ENCODE results near the gene NFATC3. TPM values are rescaled to one million over a fixed set of nuclear protein-coding genes. Genes with fewer than 3 reads are reported as not detected.

Gene NFATC3
- total and polyA plus RNA-seq, 7 donors, result 9.8 to 53.5 (median 42.7) TPM

DNA sequence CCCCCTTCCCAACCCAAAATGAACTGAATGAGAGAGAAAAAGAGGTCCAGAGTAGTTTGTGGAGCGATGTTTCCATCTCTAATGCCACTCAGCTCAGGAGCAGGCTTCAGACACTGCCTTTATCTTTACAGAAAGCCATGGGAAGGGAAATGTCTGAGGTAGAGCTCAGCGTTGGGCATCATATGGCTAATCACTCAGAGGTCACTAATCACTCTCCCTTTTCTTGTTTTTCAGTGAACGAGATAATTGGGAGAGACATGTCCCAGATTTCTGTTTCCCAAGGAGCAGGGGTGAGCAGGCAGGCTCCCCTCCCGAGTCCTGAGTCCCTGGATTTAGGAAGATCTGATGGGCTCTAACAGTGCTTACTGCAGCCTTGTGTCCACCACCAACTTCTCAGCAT is 140.9 kb downstream of the NFATC3 start:
- Histone ChIP-seq H3K9me3 (no peaks in the 10 kb centered on the region), H3K27me3 (ENCODE audit: insufficient read depth in 3 of 3, low read length in 2 of 3) (no peaks in the 10 kb centered on the region), H3K4me3 (no peak overlapping the region), H3K36me3 (ENCODE audit: insufficient read depth in 1 of 2, low read depth in 1 of 2) (peaks cover 2 to 40% of the 10 kb centered on the region in 2 donors), H3K4me1 (peaks cover 32% of the 10 kb centered on the region), H3K27ac (peak overlapping the region; percentile 80)
- intact Hi-C loops (cut with DNase I), result loop anchor here (5.0 kb wide), 3 partner anchors 129 to 154 kb away; no protein-coding TSS in a partner anchor
- ATAC-seq (no peak), DNase-seq (no peak)
- TF ChIP-seq, protein P1, sequence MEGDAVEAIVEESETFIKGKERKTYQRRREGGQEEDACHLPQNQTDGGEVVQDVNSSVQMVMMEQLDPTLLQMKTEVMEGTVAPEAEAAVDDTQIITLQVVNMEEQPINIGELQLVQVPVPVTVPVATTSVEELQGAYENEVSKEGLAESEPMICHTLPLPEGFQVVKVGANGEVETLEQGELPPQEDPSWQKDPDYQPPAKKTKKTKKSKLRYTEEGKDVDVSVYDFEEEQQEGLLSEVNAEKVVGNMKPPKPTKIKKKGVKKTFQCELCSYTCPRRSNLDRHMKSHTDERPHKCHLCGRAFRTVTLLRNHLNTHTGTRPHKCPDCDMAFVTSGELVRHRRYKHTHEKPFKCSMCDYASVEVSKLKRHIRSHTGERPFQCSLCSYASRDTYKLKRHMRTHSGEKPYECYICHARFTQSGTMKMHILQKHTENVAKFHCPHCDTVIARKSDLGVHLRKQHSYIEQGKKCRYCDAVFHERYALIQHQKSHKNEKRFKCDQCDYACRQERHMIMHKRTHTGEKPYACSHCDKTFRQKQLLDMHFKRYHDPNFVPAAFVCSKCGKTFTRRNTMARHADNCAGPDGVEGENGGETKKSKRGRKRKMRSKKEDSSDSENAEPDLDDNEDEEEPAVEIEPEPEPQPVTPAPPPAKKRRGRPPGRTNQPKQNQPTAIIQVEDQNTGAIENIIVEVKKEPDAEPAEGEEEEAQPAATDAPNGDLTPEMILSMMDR (IDR thresholded peaks at IDR 0.05), result no peak
- 72 to 85% (median 82%) methylated on average over 4 of the region's 4 CpGs for WGBS, 3 donors

DNA sequence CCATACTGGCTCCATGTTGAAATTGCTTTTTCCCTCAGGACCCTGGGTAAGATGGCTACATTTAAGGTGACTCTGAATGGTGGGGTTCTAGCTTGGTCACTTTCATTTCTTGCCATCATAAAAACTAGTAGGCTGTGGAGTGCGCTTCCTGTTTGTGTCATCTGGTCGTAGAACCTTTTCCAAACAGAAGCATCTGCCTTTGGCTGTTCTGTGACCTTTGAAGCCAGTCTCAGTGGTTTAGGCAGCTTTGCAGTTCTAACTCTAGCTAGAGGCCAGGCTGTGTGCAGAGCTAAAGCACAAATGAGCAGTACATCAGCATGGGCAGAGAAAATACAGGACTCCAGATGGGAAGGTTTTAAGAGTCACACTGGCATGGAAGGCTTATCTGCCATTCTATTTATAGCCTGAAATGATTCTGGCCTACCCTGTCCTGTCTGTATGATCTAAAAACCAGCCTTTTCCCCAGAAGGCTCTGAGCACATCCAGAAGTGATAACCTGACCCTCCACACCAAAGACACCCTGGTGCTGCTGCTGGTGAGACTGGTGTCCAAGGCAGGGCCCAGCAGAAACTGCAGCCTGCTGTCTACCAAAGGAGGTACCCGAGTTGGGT is 142.1 kb downstream of the NFATC3 start:
- ATAC-seq, result peak; percentile 7 to 42 (median 36)
- H3K27me3 ChIP-seq (ENCODE audit: insufficient read depth in 3 of 3, low read length in 2 of 3), result no peaks in the 10 kb centered on the region

DNA sequence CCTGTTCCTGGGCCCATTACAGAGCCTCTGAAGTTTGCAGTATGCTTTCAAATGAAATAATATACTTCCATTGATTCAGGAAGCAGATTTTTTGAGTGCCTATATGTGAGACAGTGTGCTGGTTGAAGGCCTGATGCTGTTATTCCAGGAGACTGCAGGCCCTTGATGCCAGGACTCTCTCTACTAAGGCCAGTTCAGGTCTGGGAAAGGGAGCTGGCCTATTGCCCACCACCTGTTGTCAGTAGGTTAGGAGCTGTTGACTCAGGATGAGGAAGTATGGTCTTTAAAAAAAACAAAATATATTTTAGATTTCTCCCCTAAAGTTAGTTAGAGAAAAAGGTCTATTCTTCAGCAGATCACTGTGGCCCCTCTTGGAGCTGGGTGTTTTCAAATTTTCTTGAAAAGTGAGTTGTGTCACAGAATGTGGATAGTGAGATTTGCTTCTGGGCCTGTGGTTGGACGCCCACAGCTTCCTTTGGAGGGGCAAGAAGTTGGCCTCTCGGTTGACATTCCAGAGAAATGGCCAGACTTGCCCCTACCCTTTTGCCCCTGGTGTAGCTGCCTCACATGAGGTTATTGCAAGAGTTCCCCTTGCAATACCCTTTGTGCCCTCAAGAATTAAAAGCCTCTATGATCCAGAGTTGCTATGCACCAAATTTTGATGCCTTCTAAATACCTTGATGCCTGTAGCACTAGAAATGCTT is 142.8 kb downstream of the NFATC3 start:
- Histone ChIP-seq H3K9me3 (no peaks in the 10 kb centered on the region), H3K4me3 (no peak overlapping the region), H3K36me3 (ENCODE audit: insufficient read depth in 1 of 2, low read depth in 1 of 2) (peaks cover 2 to 42% of the 10 kb centered on the region in 2 donors), H3K27ac (peak overlapping the region; percentile 80), H3K4me1 (peaks cover 32% of the 10 kb centered on the region), H3K27me3 (ENCODE audit: insufficient read depth in 3 of 3, low read length in 2 of 3) (no peaks in the 10 kb centered on the region)
- intact Hi-C loops (cut with DNase I), result loop anchor here (5.0 kb wide), 3 partner anchors 131 to 156 kb away; no protein-coding TSS in a partner anchor
- 51 to 58% (median 54%) methylated on average over 2 of the region's 2 CpGs for WGBS, 3 donors
- TF ChIP-seq, protein P1 (IDR thresholded peaks at IDR 0.05), result no peak
- peak; percentile 63 to 82 for DNase-seq
- peak; percentile 72 to 80 (median 76) for ATAC-seq

More for the DNA sequence above, 142.1 kb downstream of the NFATC3 start:
- peak overlapping the region; percentile 80 for H3K27ac ChIP-seq
- intact Hi-C loops (cut with DNase I), result loop anchor here (5.0 kb wide), 3 partner anchors 130 to 155 kb away; no protein-coding TSS in a partner anchor
- TF ChIP-seq, protein P1 (IDR thresholded peaks at IDR 0.05), result no peak
- 38 to 64% (median 42%) methylated on average over 3 of the region's 3 CpGs for WGBS, 3 donors
- H3K4me1 ChIP-seq, result peaks cover 32% of the 10 kb centered on the region
- no peak overlapping the region for H3K4me3 ChIP-seq
- DNase-seq, result no peak
- H3K36me3 ChIP-seq (ENCODE audit: insufficient read depth in 1 of 2, low read depth in 1 of 2), result peaks cover 2 to 46% of the 10 kb centered on the region in 2 donors
- H3K9me3 ChIP-seq, result no peaks in the 10 kb centered on the region

DNA sequence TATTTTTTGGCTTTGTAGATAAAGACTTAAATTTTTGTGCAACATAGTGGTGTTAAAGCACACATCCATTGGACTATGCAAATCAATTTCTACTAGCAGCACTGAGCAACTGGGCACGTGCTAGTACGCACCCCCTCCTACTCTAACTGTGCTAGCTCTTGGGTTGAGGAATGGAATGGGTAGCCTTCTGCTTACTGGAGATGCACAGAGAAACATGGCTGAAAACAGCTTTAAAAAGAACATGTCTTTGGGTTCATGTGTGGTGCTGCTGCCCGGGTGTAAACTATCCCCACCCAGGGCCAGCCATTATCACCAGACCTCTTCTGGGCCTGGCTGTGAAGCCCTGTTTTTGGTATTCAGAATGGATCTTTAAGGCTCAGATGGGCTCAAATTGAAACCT is 143.5 kb downstream of the NFATC3 start:
- no peak for DNase-seq
- peaks cover 2 to 41% of the 10 kb centered on the region in 2 donors for H3K36me3 ChIP-seq (ENCODE audit: insufficient read depth in 1 of 2, low read depth in 1 of 2)
- peaks cover 32% of the 10 kb centered on the region for H3K4me1 ChIP-seq
- H3K27ac ChIP-seq, result peak overlapping the region; percentile 80
- no peaks in the 10 kb centered on the region for H3K27me3 ChIP-seq (ENCODE audit: insufficient read depth in 3 of 3, low read length in 2 of 3)
- WGBS, 3 donors, result 56 to 77% (median 61%) methylated on average over 3 of the region's 3 CpGs
- ATAC-seq, result peak in 1 of 4 donors; percentile 9
- H3K9me3 ChIP-seq, result no peaks in the 10 kb centered on the region
- TF ChIP-seq, protein P1 (IDR thresholded peaks at IDR 0.05), result no peak
- intact Hi-C loops (cut with DNase I), result loop anchor here (5.0 kb wide), 3 partner anchors 131 to 156 kb away; no protein-coding TSS in a partner anchor
- H3K4me3 ChIP-seq, result no peak overlapping the region

All from psoas muscle (tissue), 8 donors.